Lower leg skin (tissue), 3 donors: Measurements from ENCODE around the gene CNOT4.
A peak's percentile ranks its signal among the peaks of the same experiment; 100 is the strongest.

ENCODE experiments used
- CTCF ChIP-seq, 3 donors: fragments of 450-650 bp; IDR thresholded peaks; one replicate each; pipeline ENCODE4 v1.5.1; 2016; ENCODE audit warnings: antibody characterized with exemption in 3 of 3, mild to moderate bottlenecking in 3 of 3, moderate library complexity in 2 of 3
- POLR2A ChIP-seq, 2 donors: fragments of 450-650 bp; IDR thresholded peaks; one replicate each; pipeline ENCODE4 v1.6.1; 2016 to 2017; ENCODE audit warnings: antibody characterized with exemption in 2 of 2, mild to moderate bottlenecking in 1 of 2, moderate library complexity in 1 of 2

GRCh38 chr7:135509589-135509838, 388 bp downstream of the CNOT4 start:
- peak in 1 of 3 donors; percentile 3 for TF ChIP-seq CTCF (IDR thresholded peaks at IDR 0.05)
- TF ChIP-seq POLR2A (IDR thresholded peaks at IDR 0.05) = no peak
